ENCODE measurements around the gene MELK. TPM values are rescaled to one million over a fixed set of nuclear protein-coding genes. Genes with fewer than 3 reads are reported as not detected.

The MELK gene
- total and polyA plus RNA-seq, 2 of the 4 experiments (the other 2 are of a cell fraction) = 20.8 to 27.4 TPM

GRCh38 chr9:36656842-36657241 is 84.1 kb downstream of the MELK start:
- Histone ChIP-seq H2AK9ac (replicated peaks; ENCODE audit: low read depth, low read length, poor library complexity) (no peak overlapping the region), H3K36me3 (ENCODE audit: control insufficient read depth, insufficient read depth, low read length) (peaks cover 4% of the 10 kb centered on the region), H3K4me3 (ENCODE audit: insufficient read depth, low read depth, low read length) (no peak overlapping the region), H4K91ac (ENCODE audit: insufficient read depth, low read depth, low read length) (no peak overlapping the region), H2BK120ac (ENCODE audit: low read depth, low read length) (no peak overlapping the region), H2BK15ac (ENCODE audit: low read depth, low read length) (no peak overlapping the region), H3K27me3 (ENCODE audit: control insufficient read depth, insufficient read depth, low read length) (no peaks in the 10 kb centered on the region), H2AK5ac (ENCODE audit: low read depth, low read length) (no peak overlapping the region), H3K79me1 (ENCODE audit: low read depth in 1 of 2, low read length in 2 of 2) (peaks cover 0 to 5% of the 10 kb centered on the region in 2 experiments; a peak in 1 of 4 replicates), H2BK20ac (ENCODE audit: low read depth, low read length) (no peak overlapping the region), H2AFZ (replicated peaks; ENCODE audit: low read length, poor library complexity) (no peak overlapping the region), H2BK5ac (ENCODE audit: low read depth, low read length, poor library complexity, severe bottlenecking) (no peak overlapping the region), H3K23ac (ENCODE audit: low read depth, low read length) (no peak overlapping the region), H3K4me2 (ENCODE audit: low read depth, low read length) (no peak overlapping the region), H3K4me1 (ENCODE audit: control insufficient read depth, insufficient read depth, low read length) (no peaks in the 10 kb centered on the region), H4K20me1 (ENCODE audit: insufficient read depth, low read length) (no peaks in the 10 kb centered on the region), H3K9ac (ENCODE audit: low read depth, low read length) (no peak overlapping the region), H3K9me3 (ENCODE audit: control insufficient read depth, insufficient read depth, low read length) (no peaks in the 10 kb centered on the region), H4K8ac (ENCODE audit: low read depth in 2 of 2, low read length in 2 of 2) (no peak overlapping the region), H4K5ac (ENCODE audit: low read depth, low read length) (no peak overlapping the region), H3K14ac (replicated peaks; ENCODE audit: low read depth, low read length) (no peak overlapping the region), H3K56ac (ENCODE audit: extremely low read depth, insufficient read depth, low read length) (no peak overlapping the region), H3K18ac (ENCODE audit: low read depth, low read length) (no peak overlapping the region), H3K27ac (ENCODE audit: insufficient read depth, low read length) (no peak overlapping the region), H3K4ac (ENCODE audit: low read depth, low read length) (no peak overlapping the region), H3K9me1 (ENCODE audit: insufficient read depth, low read length) (no peaks in the 10 kb centered on the region)
- ChIA-PET POLR2A (ENCODE audit: unreplicated experiment) (no interaction called here), CTCF (no interaction called here)
- TF ChIP-seq RAD21 (IDR thresholded peaks at IDR 0.05; ENCODE audit: low read length) (no peak), RCOR1 (IDR thresholded peaks at IDR 0.05; ENCODE audit: insufficient replicate concordance, low read length) (no peak), ELK1 (IDR thresholded peaks at IDR 0.05; ENCODE audit: borderline replicate concordance, low read depth, low read length) (no peak), NFE2L2 (IDR thresholded peaks at IDR 0.05; ENCODE audit: low read depth, low read length) (no peak), MAFK (IDR thresholded peaks at IDR 0.05; ENCODE audit: low read depth, low read length) (no peak), MAZ (IDR thresholded peaks at IDR 0.05; ENCODE audit: borderline replicate concordance, low read depth, low read length) (no peak), RFX5 (IDR thresholded peaks at IDR 0.05; ENCODE audit: low read depth, low read length) (no peak), POLR2A (IDR thresholded peaks at IDR 0.05; ENCODE audit: low read depth, low read length) (no peak), CEBPB (IDR thresholded peaks at IDR 0.05; ENCODE audit: low read depth, low read length) (no peak), FOS (IDR thresholded peaks at IDR 0.05; ENCODE audit: low read depth, low read length) (no peak), CTCF (conservative IDR thresholded peaks at IDR 0.05; ENCODE audit: low read depth, low read length) (no peak), CHD1 (IDR thresholded peaks at IDR 0.05; ENCODE audit: low read depth, low read length) (no peak), MXI1 (IDR thresholded peaks at IDR 0.05; ENCODE audit: borderline replicate concordance, low read depth, low read length) (no peak), SMC3 (IDR thresholded peaks at IDR 0.05; ENCODE audit: low read depth, low read length) (no peak), USF2 (IDR thresholded peaks at IDR 0.05; ENCODE audit: low read depth, low read length) (no peak)
- BruUV-seq (replicated peaks) = no TSS peak
- dilution Hi-C loops (cut with HindIII; ENCODE audit: low sequenced_read_pairs, unreplicated experiment) (no loop called here), in situ Hi-C loops (cut with MboI; ENCODE audit: low sequenced_read_pairs) (no loop called here), intact Hi-C loops (cut with micrococcal nuclease) (no loop called here)
- ATAC-seq (ENCODE audit: low read depth) (no peak), DNase-seq (no peak)
- WGBS, 2 experiments (ENCODE audit: extremely low coverage in 2 of 2, insufficient read length in 1 of 2) = no CpG with 5 or more reads among the region's 7 CpGs
